HTERT RPE-1 (cell line): Measurements from ENCODE around the gene XYLT1.
"Not testable (repeated sequence)": the region's sequence is repeated elsewhere in the genome, so short reads cannot be mapped to it uniquely, and the experiment has no call there.

Experiments
- in situ Hi-C: fragments of 300-500 bp; cut with MboI; formaldehyde crosslinking; loops from 4 replicates; pipeline ENCODE4 v1.14.3; 2020; ENCODE audit warnings: low sequenced_read_pairs

XYLT1 gene

GRCh38 chr16:17488506-17488905, 17.7 kb upstream of the XYLT1 start:
- in situ Hi-C loops = no loop called here

DNA sequence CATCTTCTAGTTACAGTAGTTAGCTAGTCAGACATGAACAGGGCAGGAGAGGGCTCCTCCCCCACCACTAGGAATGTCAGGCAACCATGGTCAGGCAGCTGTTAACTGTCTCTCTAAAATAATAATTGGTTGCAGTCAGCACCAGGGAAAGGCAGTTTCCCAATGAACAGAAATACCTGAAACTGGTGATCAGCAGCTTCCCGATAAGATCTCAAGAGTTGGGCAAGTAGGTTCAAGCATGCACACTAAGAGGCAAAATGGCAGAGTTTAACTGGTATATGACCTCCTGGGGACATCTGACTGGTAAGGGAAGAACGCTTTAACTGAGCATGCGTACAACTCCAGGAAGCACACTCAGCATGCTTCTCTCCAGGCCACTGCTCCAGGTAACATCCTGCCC, 12.6 kb upstream of the XYLT1 start:
- in situ Hi-C loops = no loop called here

GRCh38 chr16:17482341-17482740, 11.6 kb upstream of the XYLT1 start:
- in situ Hi-C loops = not testable (repeated sequence)

- in situ Hi-C loops = no loop called here
Measured at GRCh38 chr16:17481736-17482135, 11.0 kb upstream of the XYLT1 start.

DNA sequence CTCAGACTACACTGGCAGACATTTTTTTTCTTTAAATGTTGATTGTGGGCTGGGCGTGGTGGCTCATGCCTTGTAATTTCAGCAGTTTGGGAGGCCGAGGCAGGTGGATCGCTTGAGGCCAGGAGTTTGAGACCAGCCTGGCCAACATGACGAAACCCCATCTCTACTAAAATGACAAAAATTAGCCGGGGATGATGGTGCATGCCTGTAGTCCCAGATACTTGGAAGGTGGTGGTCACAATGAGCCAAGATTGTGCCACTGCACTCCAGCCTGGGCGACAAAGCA, 6.4 kb upstream of the XYLT1 start:
- in situ Hi-C loops = not testable (repeated sequence)

- in situ Hi-C loops = no loop called here
Measured at GRCh38 chr16:17476414-17477259, 5.9 kb upstream of the XYLT1 start.

DNA sequence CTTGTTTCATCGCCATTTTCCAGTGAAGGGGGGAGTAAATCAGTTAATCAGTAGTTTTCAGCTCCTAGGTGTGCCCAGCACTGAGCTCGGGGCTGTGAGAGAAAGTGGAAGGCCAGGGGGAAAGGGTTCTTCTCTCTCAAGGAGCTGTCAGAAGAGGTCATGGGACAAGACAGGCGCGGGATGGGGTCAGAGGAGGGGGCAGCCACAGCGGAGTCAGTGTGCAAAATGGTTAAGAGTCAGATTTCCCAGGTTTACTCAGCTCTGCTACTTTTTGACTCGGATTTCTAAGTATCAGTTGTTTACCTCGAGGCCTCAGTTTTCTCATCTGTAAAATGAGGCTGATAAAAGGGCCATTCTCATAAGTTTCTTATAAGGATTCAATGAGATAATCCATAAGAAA, 4.3 kb upstream of the XYLT1 start:
- in situ Hi-C loops = no loop called here

GRCh38 chr16:17474572-17474971, 3.8 kb upstream of the XYLT1 start:
- in situ Hi-C loops = no loop called here

DNA sequence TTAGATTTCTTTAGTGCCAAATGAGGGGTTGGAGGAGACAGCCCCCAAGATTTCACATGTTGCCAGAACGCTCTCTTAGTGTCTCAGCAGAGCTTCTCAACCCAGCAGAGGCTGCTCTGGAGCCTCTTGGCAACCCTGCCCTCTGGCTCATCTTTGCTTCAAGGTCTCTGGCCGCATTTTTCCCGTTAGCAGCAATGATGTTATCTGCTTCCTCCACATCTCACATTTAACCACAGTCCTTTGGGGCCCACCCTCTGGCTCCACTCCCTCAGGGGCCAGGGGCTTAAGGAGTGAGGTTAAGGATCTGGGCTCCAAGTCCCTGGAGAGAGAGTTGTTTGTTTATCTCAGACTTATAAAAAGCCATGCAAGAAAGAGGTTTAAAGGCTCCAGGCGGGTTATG, 3.3 kb upstream of the XYLT1 start:
- in situ Hi-C loops = no loop called here

DNA sequence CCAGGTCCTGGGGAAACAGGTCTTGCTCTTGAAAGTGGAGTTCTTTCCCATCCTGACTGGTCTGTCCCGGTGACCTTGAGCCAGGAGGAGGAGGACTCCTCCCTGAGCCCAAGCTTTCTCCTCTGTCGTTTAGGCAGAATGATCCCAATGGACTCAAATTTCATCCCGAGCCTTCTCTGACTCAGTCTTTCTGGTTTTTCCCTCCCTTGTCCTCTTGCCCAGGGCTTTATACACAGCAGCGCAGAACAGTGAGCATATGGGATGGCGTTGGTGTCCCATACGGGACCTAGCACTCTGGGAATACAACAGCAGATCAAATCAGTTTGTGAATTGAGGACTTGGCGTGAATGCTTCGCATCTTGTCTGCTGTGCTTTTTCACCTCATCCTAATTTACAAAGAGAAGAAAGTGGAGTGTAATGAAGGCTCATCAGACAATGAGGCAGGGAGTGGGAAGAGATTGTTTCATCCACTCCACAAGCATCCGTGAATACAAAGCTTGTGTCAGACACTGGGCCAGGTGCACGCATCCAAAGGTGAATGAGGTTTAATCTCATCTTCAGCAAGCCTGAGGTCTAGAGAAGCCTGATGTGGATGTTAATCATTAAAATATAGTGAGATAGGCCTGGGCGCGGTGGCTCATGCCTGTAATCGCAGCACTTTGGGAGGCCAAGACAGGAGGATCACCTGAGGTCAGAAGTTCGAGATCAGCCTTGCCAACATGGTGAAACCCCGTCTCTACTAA, 1.1 kb upstream of the XYLT1 start:
- in situ Hi-C loops = no loop called here

DNA sequence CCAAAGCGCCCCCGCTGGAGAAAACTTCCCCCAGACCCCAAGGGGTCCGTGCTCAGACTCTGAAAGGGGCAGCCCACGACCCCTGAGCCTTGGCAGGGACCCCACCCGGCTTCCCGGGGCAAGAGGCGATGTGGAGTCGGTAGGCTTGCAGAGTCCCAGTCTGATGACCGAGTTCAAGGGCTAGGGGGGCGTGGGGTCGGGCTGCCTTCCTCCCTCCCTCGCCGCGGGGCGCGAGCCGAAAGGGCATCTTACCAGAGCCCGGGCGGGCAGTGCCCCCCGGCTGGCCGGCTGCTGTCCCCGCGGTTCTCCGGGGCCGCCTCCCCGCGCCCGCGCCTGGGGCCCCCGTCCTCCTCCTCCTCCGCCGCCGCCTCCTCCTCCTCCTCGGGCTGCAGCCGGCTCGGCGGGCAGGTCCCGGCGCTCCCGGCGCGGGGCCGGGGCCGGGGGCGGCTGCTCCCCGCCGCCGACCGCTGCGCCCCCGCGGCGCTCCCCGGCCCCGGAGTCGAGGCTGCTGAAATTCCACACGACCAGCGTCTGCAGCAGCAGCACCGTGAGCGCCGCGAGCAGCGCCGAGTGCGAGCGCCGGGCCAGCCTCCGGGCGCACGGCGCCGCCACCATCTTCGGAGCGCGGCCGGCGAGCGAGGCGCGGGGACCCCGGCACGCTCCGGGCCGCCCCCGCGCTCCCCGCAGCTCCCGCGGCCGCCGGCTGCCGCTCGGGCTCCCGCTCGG, 415 bp downstream of the XYLT1 start:
- in situ Hi-C loops = no loop called here

DNA sequence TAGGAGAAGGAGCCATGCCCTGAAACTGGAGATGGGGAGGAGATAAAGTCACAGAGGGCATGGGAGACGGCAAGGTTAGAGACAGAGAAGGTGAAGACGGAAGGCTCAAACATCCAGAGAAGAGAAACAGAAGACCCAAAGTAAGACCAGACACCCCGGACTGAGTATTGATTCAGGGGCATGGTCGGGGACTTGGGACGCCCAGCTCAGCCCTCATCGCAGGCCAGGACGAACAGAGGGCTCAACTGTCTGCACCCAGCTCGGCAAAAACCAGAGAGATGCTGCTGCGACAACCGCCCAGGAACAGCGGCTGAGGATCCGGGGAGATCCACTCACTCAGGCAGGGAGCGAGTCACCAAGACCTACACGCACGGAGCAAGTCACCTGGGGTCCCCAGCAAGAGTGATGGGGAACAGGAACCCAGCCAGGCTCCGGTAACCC, 999 bp downstream of the XYLT1 start:
- in situ Hi-C loops = no loop called here

GRCh38 chr16:17469011-17469740, 1.6 kb downstream of the XYLT1 start:
- in situ Hi-C loops = no loop called here

DNA sequence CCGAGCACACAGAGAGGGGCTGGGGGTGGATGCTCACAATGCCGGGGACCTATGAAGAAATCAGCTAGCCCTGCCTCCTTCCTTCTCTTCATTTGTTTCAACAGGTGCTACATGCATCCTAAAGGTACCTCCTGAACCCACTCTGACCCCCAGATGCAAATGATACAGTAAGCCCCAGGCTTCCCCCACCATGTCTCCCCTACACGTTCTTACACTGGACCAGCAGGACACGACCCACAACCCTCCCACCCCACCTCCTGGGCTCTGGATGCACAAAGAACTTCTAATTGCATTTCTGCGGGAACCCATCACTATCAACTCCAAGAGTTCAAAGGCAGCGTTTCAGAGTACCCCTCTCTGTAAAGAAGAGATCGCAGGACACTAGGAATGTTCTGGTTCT, 2.1 kb downstream of the XYLT1 start:
- in situ Hi-C loops = no loop called here

DNA sequence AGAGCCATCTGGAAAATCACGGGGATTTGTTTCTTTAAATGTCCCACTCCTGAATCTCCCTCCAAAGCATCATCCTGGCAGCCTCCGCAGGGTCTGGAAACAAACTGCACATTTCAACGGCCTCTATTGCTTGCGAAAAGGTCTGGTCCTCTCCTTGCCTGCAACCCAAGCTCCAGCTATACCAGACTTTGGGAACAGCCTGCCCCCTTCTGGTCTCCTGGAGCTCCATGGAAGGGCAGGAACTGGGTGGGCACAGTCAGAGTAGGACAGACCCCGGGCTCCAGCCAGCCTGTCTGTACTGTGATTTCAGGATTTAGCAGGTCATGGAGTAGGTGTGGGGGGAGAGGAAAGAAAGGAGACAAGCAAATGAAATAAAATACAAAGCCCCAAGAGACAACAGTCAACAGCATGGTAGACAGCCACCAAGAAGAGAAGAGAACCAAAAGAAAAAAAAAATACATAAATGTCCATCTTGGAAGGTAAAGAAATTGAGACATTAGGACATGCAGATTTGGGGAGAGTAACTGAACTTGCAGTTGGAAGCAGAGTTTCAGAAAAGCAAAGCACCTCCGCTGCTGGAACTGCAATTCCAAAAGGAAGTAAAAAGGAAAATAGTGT, 2.7 kb downstream of the XYLT1 start:
- in situ Hi-C loops = no loop called here

DNA sequence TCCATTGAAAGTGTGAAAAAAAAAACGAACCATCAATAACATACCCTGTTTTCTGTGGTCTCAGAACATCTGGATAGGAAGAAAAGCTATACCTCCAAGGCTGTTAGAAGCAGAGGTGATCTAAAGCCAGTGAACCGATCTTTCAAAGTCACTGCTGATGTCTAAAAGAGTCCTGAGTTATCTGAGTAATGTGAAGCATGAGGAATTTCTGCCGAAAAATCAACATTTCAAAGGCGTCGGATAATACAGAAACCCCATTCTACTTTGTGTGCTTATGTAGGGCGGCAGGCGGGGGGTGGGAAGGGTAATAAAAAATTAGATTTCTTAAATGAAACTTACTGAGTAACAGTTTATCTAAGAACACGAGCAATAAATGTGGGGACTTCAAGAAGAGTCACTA, 3.9 kb downstream of the XYLT1 start:
- in situ Hi-C loops = no loop called here

DNA sequence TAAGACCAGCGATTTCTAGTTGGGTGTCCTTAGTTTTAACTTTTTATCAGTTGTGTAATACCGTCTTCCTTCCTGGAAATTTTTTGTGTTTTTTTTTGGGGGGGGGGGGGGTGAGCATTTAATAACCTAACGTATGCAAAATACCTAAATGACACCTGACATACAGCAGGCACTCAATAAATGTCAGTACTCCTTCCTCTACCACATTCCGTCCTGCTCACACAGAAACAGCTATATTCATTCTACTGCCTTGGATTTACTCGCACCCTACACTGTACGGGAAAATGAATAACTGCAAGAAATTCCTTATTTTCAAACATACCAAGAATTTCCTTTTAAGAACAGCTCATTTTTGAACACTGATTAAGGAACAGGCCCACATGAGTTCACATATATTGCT, 5.3 kb downstream of the XYLT1 start:
- in situ Hi-C loops = no loop called here

DNA sequence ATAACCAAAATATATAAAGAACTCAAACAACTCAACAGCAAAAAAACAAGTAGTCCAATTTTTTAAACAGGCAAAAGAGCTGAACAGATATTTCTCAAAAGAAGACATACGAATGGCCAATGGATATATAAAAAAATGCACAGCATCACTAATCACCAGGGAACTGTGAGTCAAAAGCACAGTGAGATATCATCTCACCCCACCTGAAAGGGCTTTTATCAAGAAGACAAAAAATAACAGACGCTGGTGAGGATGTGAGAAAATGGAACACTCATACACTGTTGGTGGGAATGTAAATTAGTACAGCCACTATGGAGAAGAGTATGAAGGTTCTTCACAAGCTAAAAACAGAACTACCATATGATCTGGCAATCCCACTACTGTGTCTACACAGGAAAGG, 7.4 kb downstream of the XYLT1 start:
- in situ Hi-C loops = no loop called here

DNA sequence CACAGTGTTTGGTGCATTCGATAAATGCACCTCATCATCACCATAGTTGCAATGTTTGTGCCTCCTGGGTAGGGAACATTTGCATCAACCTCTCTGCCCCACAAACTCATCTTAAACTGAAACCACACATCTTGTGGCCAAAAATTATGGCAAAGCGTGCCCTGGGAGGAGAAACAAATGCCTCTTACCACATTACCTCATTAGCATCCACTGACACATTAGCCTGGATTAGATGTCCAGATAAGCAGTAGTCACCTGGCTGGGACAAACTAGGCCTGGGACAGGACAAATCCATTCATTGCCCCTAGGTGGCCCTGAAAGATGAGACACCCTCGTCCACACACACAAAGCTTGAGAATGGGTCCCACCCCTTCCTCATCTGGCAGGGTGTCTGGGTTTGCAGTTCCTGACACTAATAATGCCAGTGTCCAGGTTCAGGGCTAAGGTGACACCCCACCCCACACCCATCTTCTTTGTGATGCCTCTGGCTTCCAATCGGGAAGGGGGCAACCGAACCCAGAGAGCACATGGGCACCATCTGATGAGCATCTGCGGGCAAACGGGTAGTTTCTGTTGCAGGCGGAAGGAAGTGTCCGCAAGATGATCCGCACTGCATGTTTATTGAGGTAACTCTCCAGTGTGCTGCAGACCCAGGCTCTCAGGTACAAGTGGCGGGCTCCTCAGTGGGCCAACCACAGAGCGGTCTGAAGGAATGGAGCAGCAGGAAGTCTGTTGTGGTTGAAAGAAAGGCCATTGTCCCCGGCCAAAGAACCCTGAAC, 8.6 kb downstream of the XYLT1 start:
- in situ Hi-C loops = no loop called here

GRCh38 chr16:17460890-17461289, 9.9 kb downstream of the XYLT1 start:
- in situ Hi-C loops = no loop called here
